Hepatocyte (in vitro differentiated cells): Measurements from ENCODE around the gene THBS2. TPM values are rescaled to one million over a fixed set of nuclear protein-coding genes. Genes with fewer than 3 reads are reported as not detected.

ENCODE experiments used
- DNase-seq: peaks from one replicate; pipeline ENCODE4 v3.0.0-alpha.2; 2016; ENCODE audit warnings: low spot score
- H2AFZ ChIP-seq: fragments of 200-600 bp; sonication (generic); 2 replicates; pipeline ENCODE4 v1.6.0; 2016; ENCODE audit warnings: antibody characterized with exemption, mild to moderate bottlenecking
- H3K27ac ChIP-seq: fragments of 200-600 bp; sonication (generic); 2 replicates; pipeline ENCODE4 v1.5.1; 2016; ENCODE audit warnings: mild to moderate bottlenecking
- H3K27me3 ChIP-seq: fragments of 200-600 bp; sonication (generic); 2 replicates; pipeline ENCODE4 v1.6.1; 2016
- H3K36me3 ChIP-seq: fragments of 200-600 bp; sonication (generic); replicated peaks from 2 replicates; pipeline ENCODE4 v1.5.1; 2016; ENCODE audit warnings: low read depth; ENCODE audit not compliant: insufficient read depth
- H3K4me1 ChIP-seq: fragments of 200-600 bp; sonication (generic); 2 replicates; pipeline ENCODE4 v1.5.1; 2016; ENCODE audit warnings: mild to moderate bottlenecking, moderate library complexity; ENCODE audit not compliant: insufficient read depth
- H3K4me2 ChIP-seq: fragments of 200-600 bp; sonication (generic); 2 replicates; pipeline ENCODE4 v1.6.0; 2016
- H3K4me3 ChIP-seq: fragments of 200-600 bp; sonication (generic); 2 replicates; pipeline ENCODE4 v1.5.1; 2016; ENCODE audit warnings: mild to moderate bottlenecking
- H3K79me2 ChIP-seq: fragments of 200-600 bp; sonication (generic); 2 replicates; pipeline ENCODE4 v1.6.0; 2017; ENCODE audit warnings: mild to moderate bottlenecking
- H3K9me2 ChIP-seq: fragments of 200-600 bp; sonication (generic); replicated peaks from 2 replicates; pipeline ENCODE4 v1.6.0; 2017; ENCODE audit warnings: mild to moderate bottlenecking; ENCODE audit not compliant: insufficient read depth
- H3K9me3 ChIP-seq: fragments of 200-600 bp; sonication (generic); 2 replicates; pipeline ENCODE4 v1.5.1; 2016; ENCODE audit warnings: low read depth, mild to moderate bottlenecking
- H4K20me1 ChIP-seq: fragments of 200-600 bp; sonication (generic); 2 replicates; pipeline ENCODE4 v1.6.0; 2016; ENCODE audit warnings: mild to moderate bottlenecking; ENCODE audit not compliant: insufficient read depth, poor library complexity, severe bottlenecking
- EZH2 ChIP-seq: fragments of 200-600 bp; sonication (generic); IDR thresholded peaks from 2 replicates; pipeline ENCODE4 v1.6.1; 2016; ENCODE audit warnings: antibody characterized with exemption, mild to moderate bottlenecking, borderline replicate concordance
- EZH2phosphoT487 ChIP-seq: fragments of 200-600 bp; sonication (generic); IDR thresholded peaks from one replicate; pipeline ENCODE4 v1.6.1; 2018; ENCODE audit warnings: antibody characterized with exemption, mild to moderate bottlenecking, low read depth, moderate library complexity; ENCODE audit not compliant: unreplicated experiment, severe bottlenecking
- WGBS: methylation state at CpG from one replicate; pipeline ENCODE4 v1.1.6; 2016; ENCODE audit warnings: low lambda C conversion rate; ENCODE audit errors: missing lambda C conversion rate; 5-methylcytosine and 5-hydroxymethylcytosine counted together
- polyA plus RNA-seq: library from polyadenylated mRNA; unstranded; fragments of >200 nt; fragmentation: Nextera tagmentation; extraction: Ambion mirVana; gene quantifications from 2 replicates; pipeline ENCODE4 v1.2.1, GENCODE V29; 2016
- total RNA-seq: library from RNA; depleted of rRNA; stranded (reverse); fragments of >200 nt; gene quantifications from 2 replicates; pipeline ENCODE4 v1.2.3, GENCODE V29; 2014
- TF ChIP-seq, protein P1 (sequence below): fragments of 200-600 bp; sonication (generic); IDR thresholded peaks from 2 replicates; pipeline ENCODE4 v1.5.1; 2016; ENCODE audit warnings: antibody characterized with exemption, mild to moderate bottlenecking; ENCODE audit not compliant: poor library complexity

Gene THBS2
- total and polyA plus RNA-seq, 2 experiments from 2014 or later = 3.9 to 5.5 TPM

DNA sequence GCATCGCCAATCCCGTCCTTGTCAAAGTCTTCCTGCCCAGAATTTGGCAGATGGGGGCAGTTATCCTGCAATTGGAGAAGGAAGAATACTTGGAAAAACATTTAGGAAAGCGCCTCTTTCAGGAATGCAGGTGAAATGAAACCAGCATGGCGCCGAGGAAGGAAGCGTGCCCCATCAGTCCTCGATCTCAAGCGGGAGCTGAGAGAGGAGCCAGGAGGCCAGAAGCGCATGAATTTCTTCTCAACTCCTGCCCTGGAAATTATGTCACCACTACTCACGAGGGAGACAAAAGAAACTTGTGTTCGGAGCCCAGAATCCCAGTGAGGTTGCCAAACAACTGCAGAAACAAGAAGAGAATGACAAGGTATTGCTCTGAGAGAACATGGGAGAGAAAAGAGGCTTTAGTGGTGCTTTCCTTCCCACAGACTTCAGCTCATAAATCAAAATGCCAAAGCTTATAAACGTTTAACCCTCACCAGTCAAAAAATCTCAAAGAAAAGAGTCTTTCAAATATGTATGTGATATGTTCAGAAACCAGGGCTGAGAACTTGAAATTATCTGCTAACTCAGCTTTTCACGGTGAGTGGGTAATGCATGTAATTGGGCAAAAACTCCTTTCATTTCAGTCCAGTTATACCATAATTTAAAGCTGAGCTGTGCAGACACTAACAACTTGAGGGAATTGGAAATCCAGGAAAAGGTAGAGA, 23.9 kb downstream of the THBS2 start:
- no peak overlapping the region for H3K27ac ChIP-seq
- no peak overlapping the region for H3K4me3 ChIP-seq
- H2AFZ ChIP-seq = no peak overlapping the region
- H3K27me3 ChIP-seq = no peaks in the 10 kb centered on the region
- H3K4me2 ChIP-seq = no peak overlapping the region
- H3K36me3 ChIP-seq = no peaks in the 10 kb centered on the region
- DNase-seq = no peak
- H4K20me1 ChIP-seq = no peaks in the 10 kb centered on the region
- no peaks in the 10 kb centered on the region for H3K79me2 ChIP-seq
- WGBS = 82% methylated on average over 13 of the region's 13 CpGs
- no peaks in the 10 kb centered on the region for H3K9me2 ChIP-seq
- H3K9me3 ChIP-seq = no peaks in the 10 kb centered on the region
- H3K4me1 ChIP-seq = no peaks in the 10 kb centered on the region
- TF ChIP-seq EZH2 = no peak
- TF ChIP-seq, protein P1, sequence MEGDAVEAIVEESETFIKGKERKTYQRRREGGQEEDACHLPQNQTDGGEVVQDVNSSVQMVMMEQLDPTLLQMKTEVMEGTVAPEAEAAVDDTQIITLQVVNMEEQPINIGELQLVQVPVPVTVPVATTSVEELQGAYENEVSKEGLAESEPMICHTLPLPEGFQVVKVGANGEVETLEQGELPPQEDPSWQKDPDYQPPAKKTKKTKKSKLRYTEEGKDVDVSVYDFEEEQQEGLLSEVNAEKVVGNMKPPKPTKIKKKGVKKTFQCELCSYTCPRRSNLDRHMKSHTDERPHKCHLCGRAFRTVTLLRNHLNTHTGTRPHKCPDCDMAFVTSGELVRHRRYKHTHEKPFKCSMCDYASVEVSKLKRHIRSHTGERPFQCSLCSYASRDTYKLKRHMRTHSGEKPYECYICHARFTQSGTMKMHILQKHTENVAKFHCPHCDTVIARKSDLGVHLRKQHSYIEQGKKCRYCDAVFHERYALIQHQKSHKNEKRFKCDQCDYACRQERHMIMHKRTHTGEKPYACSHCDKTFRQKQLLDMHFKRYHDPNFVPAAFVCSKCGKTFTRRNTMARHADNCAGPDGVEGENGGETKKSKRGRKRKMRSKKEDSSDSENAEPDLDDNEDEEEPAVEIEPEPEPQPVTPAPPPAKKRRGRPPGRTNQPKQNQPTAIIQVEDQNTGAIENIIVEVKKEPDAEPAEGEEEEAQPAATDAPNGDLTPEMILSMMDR = no peak
- TF ChIP-seq EZH2phosphoT487 = no peak

DNA sequence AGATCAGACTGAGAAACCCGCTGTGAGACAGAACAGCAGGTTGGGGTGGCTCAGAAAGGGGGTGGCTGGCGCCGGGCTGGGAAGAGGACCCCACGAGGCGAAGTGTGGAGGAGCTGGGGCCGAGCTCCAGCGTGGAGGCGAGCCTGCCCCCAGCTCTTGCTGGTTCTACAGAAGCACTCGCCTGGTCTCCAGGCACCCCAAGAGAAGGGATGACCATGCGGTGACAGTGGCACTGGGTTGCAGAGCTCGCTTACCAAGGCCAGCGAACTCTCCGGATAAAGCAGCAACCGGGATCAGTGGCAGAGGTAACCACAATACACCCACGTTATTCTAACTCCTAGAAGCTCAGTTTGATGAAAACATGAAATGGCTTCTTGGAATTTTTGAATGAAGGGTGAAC, 26.5 kb downstream of the THBS2 start:
- 93% methylated on average over 15 of the region's 15 CpGs for WGBS
- no peak for DNase-seq

GRCh38 chr6:169225887-169226286, 27.8 kb downstream of the THBS2 start:
- H4K20me1 ChIP-seq = no peaks in the 10 kb centered on the region
- no peak for TF ChIP-seq EZH2
- TF ChIP-seq EZH2phosphoT487 = no peak
- TF ChIP-seq, protein P1 = no peak
- H3K27ac ChIP-seq = no peak overlapping the region
- 90% methylated on average over 11 of the region's 11 CpGs for WGBS
- no peaks in the 10 kb centered on the region for H3K9me2 ChIP-seq
- no peaks in the 10 kb centered on the region for H3K9me3 ChIP-seq
- H3K36me3 ChIP-seq = no peaks in the 10 kb centered on the region
- no peak overlapping the region for H2AFZ ChIP-seq
- no peaks in the 10 kb centered on the region for H3K79me2 ChIP-seq
- H3K4me1 ChIP-seq = no peaks in the 10 kb centered on the region
- H3K4me3 ChIP-seq = no peak overlapping the region
- DNase-seq = no peak
- H3K27me3 ChIP-seq = no peaks in the 10 kb centered on the region
- no peak overlapping the region for H3K4me2 ChIP-seq

More for the DNA sequence above, 26.5 kb downstream of the THBS2 start:
- Histone ChIP-seq H3K27me3 (no peaks in the 10 kb centered on the region), H3K27ac (no peak overlapping the region), H3K79me2 (no peaks in the 10 kb centered on the region), H4K20me1 (no peaks in the 10 kb centered on the region), H3K36me3 (no peaks in the 10 kb centered on the region), H3K4me3 (no peak overlapping the region), H3K9me3 (no peaks in the 10 kb centered on the region), H3K4me1 (no peaks in the 10 kb centered on the region), H2AFZ (no peak overlapping the region), H3K9me2 (no peaks in the 10 kb centered on the region), H3K4me2 (no peak overlapping the region)
- TF ChIP-seq, protein P1 = no peak
- TF ChIP-seq EZH2phosphoT487 = no peak
